Progenitor cell of endocrine pancreas (in vitro differentiated cells): ENCODE results near the gene SLC7A6OS. TPM values are rescaled to one million over a fixed set of nuclear protein-coding genes. Genes with fewer than 3 reads are reported as not detected.
A peak's percentile ranks its signal among the peaks of the same experiment; 100 is the strongest.

Experiments used
- DNase-seq: peaks from one replicate; pipeline ENCODE4 v3.0.0; 2021; ENCODE audit warnings: low spot score; ENCODE audit not compliant: unreplicated experiment
- H3K27ac Mint-ChIP-seq: 2 replicates; pipeline ENCODE4 v1.8.0; 2021; ENCODE audit warnings: mild to moderate bottlenecking, moderate library complexity, mixed read lengths
- H3K27me3 Mint-ChIP-seq: 2 replicates; pipeline ENCODE4 v1.8.0; 2021; ENCODE audit warnings: mixed read lengths
- H3K36me3 Mint-ChIP-seq: 2 replicates; pipeline ENCODE4 v1.8.0; 2022; ENCODE audit warnings: mixed read lengths; ENCODE audit not compliant: insufficient read depth
- H3K4me1 Mint-ChIP-seq: 2 replicates; pipeline ENCODE4 v1.8.0; 2021; ENCODE audit warnings: low read depth, mixed read lengths
- H3K4me3 Mint-ChIP-seq: 2 replicates; pipeline ENCODE4 v1.8.0; 2021; ENCODE audit warnings: low read depth, mild to moderate bottlenecking, moderate library complexity, mixed read lengths
- H3K9me3 Mint-ChIP-seq: 2 replicates; pipeline ENCODE4 v1.8.0; 2021; ENCODE audit warnings: low read depth, mixed read lengths
- CTCF ChIP-seq: fragments of 200-600 bp; sonication (generic); IDR thresholded peaks from one replicate; pipeline ENCODE4 v1.5.0; 2021; ENCODE audit warnings: antibody characterized with exemption, mild to moderate bottlenecking; ENCODE audit not compliant: unreplicated experiment
- total RNA-seq: library from RNA; stranded (reverse); gene quantifications from 2 replicates; pipeline ENCODE4 v1.2.1, GENCODE V29; 2021

The SLC7A6OS gene
- total RNA-seq, 1 donor from 2014 or later: 23.9 TPM

GRCh38 chr16:68356919-68357286 lies 46.2 kb upstream of the SLC7A6OS start:
- H3K9me3 Mint-ChIP-seq: no peaks in the 10 kb centered on the region
- no peak for DNase-seq
- peaks cover 3% of the 10 kb centered on the region for H3K36me3 Mint-ChIP-seq
- no peak for TF ChIP-seq CTCF
- no peak overlapping the region for H3K27ac Mint-ChIP-seq
- H3K27me3 Mint-ChIP-seq: no peaks in the 10 kb centered on the region
- H3K4me1 Mint-ChIP-seq: peaks cover under 1% of the 10 kb centered on the region
- no peak overlapping the region for H3K4me3 Mint-ChIP-seq

- peaks cover 5% of the 10 kb centered on the region for H3K4me1 Mint-ChIP-seq
- H3K9me3 Mint-ChIP-seq: no peaks in the 10 kb centered on the region
- H3K36me3 Mint-ChIP-seq: peaks cover 3% of the 10 kb centered on the region
- no peak for TF ChIP-seq CTCF
- no peak overlapping the region for H3K4me3 Mint-ChIP-seq
- H3K27me3 Mint-ChIP-seq: no peaks in the 10 kb centered on the region
- no peak for DNase-seq
- no peak overlapping the region for H3K27ac Mint-ChIP-seq
These were observed 45.6 kb upstream of the SLC7A6OS start for GRCh38 chr16:68356249-68356918.

- H3K4me3 Mint-ChIP-seq: no peak overlapping the region
- no peak for DNase-seq
- no peaks in the 10 kb centered on the region for H3K27me3 Mint-ChIP-seq
These were observed 44.9 kb upstream of the SLC7A6OS start for GRCh38 chr16:68355447-68356248.

GRCh38 chr16:68354816-68355215 lies 44.1 kb upstream of the SLC7A6OS start:
- Mint-ChIP-seq H3K4me1 (peaks cover 5% of the 10 kb centered on the region), H3K27ac (no peak overlapping the region), H3K9me3 (no peaks in the 10 kb centered on the region), H3K27me3 (no peaks in the 10 kb centered on the region), H3K36me3 (peaks cover 4% of the 10 kb centered on the region), H3K4me3 (no peak overlapping the region)
- DNase-seq: no peak
- no peak for TF ChIP-seq CTCF

More at GRCh38 chr16:68355447-68356248, 44.9 kb upstream of the SLC7A6OS start:
- peak; percentile 11 for TF ChIP-seq CTCF
- Mint-ChIP-seq H3K36me3 (peaks cover 3% of the 10 kb centered on the region), H3K27ac (no peak overlapping the region), H3K9me3 (no peaks in the 10 kb centered on the region), H3K4me1 (peaks cover 5% of the 10 kb centered on the region)

DNA sequence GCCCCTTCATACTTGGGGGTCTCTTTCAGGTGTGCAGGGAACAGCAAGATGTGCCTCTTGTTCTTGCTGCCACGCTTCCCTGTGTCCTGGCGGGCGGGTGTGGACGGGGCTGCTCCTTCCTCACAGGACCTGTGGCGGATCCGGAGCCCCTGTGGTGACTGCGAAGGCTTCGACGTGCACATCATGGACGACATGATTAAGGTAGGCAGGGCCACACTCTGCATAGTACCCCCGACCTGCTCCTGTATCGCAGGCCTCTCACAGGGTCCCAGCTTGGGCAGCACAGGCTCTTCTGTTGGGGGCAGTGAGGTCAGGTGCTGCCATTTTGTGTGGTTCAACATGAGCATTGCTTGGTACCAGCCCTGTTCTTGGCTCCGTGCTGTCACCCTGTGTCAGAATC lies 42.6 kb upstream of the SLC7A6OS start:
- no peak for TF ChIP-seq CTCF
- Mint-ChIP-seq H3K36me3 (peaks cover 8% of the 10 kb centered on the region), H3K27me3 (no peaks in the 10 kb centered on the region), H3K4me1 (peaks cover 5% of the 10 kb centered on the region), H3K9me3 (no peaks in the 10 kb centered on the region), H3K4me3 (no peak overlapping the region), H3K27ac (no peak overlapping the region)
- no peak for DNase-seq
